Daoy (cell line): ENCODE results near the gene CAV1. TPM values are rescaled to one million over a fixed set of nuclear protein-coding genes. Genes with fewer than 3 reads are reported as not detected.

Source experiments
- DNase-seq: peaks from one replicate; pipeline ENCODE4 v3.0.0-alpha.2; 2015; ENCODE audit warnings: low read depth
- total RNA-seq: library from RNA; depleted of rRNA; stranded (reverse); fragments of >200 nt; shearing (Covaris generic); gene quantifications from 2 replicates; pipeline ENCODE4 v1.2.3, GENCODE V29; 2014

CAV1 gene
- total RNA-seq, 1 experiment from 2014 or later = 514 TPM

DNA sequence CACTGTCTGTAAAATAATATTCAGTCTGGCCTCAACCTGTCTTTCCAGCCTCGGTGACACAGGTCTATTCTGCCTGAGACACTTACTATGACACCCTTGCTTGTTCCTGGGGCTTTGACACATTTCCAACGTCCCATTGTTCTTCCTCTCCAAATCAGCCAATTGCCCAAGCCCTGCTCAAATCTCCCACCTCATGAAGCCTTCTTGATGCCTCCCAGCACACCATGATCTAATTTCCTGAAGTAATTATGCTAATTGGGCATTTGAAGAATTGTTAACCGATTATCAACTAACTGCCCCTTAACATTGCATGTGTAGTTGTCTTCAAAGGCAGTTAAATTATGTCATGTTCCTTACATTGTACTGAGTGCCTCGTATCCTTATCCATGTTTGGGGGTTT is 33.1 kb downstream of the CAV1 start:
- no peak for DNase-seq

DNA sequence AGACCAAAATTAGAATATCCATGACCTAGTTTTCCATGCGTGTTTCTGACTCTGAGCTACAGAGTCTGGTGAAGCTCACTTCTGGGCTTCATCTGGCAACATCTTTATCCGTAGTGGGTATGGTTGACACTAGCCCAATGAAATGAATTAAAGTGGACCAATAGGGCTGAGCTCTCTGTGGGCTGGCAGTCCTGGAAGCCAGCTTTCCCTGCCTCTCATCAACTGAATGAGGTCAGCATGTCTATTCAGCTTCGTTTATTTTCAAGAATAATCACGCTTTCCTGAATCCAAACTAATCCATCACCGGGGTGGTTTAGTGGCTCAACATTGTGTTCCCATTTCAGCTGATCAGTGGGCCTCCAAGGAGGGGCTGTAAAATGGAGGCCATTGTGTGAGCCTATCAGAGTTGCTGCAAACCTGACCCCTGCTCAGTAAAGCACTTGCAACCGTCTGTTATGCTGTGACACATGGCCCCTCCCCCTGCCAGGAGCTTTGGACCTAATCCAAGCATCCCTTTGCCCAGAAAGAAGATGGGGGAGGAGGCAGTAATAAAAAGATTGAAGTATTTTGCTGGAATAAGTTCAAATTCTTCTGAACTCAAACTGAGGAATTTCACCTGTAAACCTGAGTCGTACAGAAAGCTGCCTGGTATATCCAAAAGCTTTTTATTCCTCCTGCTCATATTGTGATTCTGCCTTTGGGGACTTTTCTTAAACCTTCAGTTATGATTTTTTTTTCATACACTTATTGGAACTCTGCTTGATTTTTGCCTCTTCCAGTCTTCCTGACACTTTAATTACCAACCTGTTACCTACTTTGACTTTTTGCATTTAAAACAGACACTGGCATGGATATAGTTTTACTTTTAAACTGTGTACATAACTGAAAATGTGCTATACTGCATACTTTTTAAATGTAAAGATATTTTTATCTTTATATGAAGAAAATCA is 35.5 kb downstream of the CAV1 start:
- peak; percentile 43 for DNase-seq

DNA sequence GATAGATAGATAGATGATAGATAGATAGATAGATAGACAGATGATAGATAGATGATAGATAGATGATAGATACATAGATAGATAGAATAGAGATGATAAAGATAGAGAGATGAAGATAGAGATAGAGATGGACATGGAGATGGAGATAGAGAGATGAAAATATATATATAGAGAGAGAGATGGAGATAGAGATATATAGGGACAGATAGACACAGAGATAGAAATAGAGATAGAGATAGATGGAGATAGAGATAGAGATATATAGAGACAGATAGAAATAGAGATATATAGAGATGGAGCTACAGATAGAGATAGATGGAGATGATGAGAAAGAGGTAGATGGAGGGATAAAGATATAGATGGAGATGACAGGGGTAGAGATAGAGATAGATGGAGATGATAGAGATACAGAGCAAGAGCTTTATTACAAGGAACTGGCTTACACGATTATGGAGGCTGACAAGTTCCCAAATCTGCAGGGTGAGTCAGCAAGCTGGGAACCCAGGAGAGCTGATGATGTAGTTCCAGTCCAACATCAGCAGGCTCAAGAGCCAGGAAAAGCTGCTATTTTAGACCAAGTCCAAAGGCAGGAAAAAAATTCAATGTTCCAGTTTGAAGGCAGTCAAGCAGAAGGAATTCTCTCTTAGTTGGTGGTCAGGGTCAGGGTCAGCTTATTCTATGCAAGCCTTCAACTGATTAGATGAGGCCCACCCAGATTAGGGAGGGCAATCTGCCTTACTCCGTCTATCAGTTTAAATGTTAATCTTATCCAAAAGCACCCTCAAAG is 37.1 kb downstream of the CAV1 start:
- no peak for DNase-seq

DNA sequence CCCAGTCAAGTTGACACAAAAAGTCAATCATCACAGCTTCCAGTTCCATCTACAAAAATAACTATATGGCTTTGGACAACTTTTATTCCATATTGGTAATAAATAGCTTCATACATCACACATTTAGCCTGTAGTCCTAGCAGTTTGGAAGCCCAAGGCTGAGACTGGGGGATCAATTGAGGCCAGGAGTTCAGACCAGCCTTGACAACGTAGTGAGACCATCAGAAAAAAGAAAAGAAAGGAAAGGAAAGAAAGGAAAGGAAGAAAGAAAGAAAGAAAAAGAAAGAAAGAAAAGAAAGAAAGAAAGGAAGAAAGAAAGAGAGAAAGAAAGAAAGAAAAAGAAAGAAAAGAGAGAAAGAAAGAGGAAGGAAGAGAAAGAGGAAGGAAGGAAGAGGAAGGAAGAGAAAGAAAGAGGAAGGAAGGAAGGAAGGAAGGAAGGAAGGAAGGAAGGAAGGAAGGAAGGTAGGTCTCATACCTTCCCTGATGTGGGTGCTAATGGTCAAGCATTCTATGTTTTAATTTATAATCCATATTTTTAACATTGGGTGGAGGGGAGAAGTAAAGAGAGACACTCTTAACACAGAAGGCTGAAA is 37.8 kb downstream of the CAV1 start:
- no peak for DNase-seq

DNA sequence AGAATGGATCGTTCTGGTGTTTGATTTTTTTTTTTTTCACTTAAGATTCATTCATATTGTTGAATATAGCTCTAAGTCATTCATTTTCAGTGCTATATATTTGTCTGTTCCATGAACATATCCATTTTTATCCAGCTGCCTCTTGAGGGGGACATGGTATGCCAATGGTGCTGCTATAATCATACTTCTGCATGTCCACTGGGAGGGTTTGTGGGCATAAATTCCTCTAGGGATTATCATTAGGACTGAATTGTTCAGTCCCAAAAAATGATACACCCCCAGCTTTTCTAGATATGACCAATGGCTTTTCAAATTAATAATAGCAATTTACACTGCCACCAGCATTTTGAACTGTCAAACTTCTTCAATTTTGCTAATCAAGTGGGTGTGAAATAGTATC is 41.1 kb downstream of the CAV1 start:
- no peak for DNase-seq

DNA sequence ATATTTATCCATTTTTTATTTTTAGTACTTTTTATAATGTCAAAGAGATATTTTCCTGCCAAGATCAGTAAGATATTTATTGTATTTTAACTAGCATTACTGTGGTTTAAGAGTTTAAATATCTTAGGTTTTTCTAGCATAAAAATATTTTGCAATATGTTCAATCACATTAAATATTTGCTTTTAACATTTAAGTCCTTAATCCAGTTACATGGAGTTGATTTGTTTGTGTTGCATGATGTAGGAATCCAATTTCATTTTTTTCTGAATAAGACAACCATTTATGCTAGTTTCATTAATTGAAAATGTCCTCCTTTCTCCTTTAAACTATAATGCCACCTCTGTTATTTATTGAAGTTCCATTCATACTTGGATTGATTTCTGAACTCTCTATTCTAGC is 41.8 kb downstream of the CAV1 start:
- DNase-seq = no peak

DNA sequence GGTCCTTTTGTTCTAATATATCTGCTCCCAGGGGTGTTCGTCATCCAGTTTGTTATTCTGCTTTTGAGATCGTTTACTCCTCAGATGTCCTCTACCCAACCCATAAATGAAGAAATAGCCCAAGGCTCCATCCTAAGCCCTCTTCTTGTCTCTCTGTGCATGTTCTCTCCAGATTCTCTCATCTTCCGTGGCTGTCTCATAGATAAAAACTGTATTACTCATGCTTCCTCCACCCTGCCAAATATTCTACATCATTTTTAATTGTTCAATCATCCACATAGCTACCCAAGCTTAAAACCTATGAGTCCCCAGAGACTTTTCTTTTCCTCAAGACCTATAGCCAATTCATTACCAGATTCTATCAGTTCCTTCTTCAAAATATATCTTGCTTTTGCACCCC is 44.9 kb downstream of the CAV1 start:
- peak; percentile 88 for DNase-seq

DNA sequence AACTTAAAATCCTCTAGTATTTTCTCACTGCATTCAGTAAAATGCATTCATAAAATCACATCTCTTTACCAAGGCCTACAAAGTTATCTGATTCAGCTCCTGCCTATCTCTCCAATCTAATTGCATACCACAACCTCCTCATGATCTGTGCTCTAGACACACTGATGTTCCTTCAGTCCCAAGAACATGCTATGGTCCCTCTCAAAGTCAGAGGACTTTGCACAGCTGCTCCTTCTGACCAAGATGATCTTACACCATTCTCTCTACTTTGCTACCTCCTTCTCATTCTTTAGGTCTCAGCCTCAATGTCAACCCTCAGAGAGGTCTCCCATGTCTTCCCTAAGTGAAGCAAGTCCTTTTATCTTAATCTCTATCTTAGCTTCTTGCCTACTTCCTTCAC is 45.5 kb downstream of the CAV1 start:
- peak; percentile 29 for DNase-seq

DNA sequence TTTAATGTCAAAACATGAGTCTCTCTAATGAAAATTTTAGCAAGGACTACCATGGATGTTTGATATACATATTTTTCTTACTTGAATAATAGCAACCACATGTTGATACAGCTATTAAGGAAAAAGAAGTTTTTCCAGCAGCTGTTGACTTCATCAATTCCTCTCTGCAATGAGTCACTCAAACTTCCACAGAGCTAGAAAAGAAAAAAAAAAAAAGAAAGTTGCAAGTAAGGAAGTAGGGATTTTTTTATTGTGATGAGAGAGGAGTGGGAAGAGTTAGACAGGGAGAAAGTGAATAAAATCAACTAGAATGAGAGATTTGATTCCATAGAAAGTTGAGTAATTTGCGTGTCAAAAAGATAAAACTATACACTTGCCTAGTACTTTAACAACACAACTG is 46.2 kb downstream of the CAV1 start:
- peak; percentile 71 for DNase-seq

DNA sequence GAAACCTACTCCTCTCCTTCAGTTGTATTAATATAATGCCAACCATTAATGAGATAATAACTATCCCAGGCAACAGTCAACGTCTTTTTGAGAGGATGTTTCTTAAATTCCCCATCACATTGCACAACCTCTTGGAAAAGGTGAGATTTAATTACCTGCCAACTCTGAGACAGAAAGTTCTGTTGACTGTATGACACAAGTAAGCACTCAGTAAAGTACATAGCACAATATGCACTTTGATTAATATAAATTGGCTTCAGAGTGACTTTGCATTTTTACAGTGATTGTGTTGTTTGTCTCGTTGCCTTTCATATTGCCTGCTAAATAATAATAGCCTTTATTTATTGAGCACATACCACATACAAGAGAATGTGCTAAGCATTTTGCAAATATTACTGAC is 46.7 kb downstream of the CAV1 start:
- no peak for DNase-seq

DNA sequence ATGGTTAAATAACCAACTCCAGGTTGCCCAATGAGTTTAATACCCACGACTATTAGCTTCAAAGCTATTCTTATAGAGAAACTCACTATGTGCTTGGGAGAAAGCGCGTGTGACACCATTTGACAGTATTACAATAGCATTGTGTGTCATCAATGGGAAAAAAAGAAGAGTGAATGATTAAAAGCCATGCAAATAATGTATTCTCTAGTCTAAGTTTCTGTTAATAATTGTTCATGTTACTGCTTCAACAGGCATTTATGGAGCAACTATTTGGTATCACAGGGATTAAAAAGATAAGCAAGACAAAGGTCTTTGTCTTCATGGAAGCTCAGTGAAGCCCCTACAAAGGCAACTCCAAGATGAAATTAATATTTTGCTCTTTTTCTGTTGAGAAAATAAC is 47.2 kb downstream of the CAV1 start:
- no peak for DNase-seq

DNA sequence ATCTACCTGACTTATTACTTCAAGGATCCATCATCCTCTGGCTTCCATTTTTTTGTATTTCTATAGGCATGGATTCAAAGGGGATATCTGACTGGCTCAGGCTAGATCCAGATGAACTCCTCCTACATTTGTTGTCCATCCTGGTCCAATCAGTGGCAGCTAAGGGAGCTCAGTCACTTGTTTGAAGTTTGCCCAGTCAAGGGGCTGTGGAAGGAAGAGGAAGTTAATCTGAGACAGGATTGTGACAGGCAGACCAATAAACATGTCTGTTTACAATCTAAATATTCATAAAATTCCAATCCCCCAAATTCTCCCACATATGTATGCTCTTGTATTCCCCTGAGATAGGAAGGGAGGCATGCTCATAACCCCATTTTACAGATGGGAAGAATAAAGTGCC is 48.7 kb downstream of the CAV1 start:
- no peak for DNase-seq

DNA sequence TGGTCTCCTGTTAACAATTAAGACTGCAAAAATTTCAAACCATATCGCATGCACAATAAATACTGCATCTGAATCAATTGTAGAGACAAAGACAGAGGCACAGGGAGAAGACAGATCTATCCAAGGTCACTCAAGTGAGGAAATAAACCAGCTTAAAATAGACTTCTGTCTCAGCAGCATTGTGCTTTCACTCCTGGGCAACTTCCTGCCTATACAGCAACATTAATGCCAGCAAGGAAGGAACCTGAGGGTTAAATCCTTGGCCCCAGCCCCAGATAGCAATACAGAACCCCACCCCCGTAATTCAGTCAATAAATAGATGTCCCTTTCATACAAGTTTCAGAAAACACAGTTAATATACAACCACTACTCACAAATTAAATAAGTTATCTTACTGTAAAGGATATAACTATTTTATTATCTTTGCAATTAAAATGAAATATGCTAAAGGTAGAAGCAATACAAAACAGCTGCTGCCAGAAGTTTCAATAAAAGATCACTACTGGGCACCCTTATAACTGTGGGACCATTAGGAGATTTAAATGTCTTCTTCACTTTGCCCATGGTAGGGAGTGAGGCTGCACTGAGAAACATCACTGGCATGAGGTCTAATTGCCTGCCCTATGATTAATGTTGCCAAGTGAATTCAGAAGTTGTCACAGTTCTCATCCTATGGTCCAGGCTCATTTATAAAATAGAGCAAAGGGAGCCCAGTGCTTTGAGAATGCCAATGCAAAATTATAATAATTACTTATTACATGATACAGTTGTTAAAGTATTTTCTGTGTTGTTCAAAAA is 49.4 kb downstream of the CAV1 start:
- peak; percentile 36 for DNase-seq

DNA sequence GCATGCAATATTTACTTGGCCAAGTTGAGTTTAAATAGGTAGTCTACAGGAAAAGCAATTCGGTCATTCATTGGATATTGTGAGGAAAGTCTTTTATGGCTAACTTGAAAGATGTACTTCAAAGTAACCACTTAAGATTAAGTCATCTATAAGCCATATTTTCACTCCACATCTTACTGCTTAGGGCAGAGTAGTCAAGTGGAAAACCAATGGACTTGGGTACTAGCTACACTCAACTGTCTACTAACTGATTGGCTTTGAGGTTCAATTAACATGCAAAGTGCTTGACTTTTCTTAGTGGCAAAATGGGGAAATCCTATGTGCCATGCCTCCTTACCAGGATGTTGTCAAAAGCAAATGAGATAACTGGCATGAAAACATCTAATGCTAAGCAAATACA is 51.0 kb downstream of the CAV1 start:
- DNase-seq = no peak

DNA sequence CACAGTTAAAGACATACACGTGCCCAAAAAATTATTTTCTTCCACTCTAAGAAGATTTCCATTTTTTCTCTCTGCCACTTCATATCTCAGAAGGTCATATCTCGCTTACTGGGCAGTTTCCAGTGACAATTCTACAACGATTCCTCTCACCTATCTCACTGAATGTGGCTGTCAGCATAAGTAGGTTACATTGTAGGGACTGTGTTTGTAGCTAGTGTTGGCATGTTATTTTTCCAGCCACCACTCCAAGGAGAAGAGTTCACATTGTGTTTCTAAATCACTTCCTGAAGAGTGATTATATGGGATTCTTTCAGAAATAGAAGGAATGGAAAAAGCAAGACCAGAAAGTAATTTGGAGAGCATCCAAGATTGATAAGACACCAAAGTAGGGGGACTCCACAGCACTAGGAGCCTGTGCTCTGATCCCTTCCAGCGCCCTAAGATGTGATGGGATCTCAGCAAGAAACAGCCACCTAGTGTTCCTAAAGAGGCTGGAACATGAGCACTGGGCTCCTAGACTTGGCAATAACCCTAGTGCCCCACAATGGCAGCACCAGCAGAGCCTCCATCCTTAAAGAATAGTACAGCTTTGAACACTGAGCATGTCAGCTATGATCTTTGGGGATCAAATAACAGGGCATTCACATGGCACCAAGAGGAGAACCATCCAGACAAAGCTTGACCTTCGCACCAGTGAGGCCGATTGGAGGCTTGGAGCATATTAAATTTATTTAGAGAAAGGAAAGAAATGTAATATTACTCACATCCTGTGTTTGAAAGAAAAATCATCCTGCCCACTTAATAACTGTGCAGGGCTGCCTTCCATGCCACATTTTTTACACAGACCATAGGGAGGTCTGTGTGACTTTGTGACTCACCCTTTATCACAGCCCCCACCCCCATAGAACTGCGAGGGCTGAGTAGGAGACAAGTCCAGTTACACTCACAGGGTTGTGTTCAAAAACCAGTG is 51.8 kb downstream of the CAV1 start:
- DNase-seq = peak; percentile 99

DNA sequence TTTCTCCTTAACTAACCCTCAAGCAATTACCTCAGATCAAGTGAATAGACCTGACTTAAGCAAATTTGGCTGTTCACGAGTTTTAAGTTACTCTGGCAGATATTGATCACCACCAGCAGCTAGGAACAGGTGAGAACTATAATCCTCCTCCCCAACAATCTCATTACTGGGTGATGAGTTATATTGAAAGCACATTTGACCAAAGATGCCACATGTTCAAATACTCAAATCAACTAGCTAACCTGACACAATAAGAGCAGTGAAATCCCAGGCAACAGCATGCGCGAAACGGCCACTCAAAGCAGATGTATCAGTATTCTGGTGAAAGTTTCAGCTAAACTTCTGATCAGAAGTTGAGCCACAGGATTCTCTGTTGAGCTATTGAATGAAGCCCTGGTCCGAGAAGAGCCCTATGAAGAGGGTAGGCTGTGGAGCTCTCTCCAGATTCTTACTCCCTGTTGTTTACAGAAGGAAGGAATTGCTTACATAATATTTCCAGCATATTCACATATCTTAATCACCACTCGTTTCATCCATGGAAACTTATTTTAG is 52.6 kb downstream of the CAV1 start:
- peak; percentile 69 for DNase-seq

DNA sequence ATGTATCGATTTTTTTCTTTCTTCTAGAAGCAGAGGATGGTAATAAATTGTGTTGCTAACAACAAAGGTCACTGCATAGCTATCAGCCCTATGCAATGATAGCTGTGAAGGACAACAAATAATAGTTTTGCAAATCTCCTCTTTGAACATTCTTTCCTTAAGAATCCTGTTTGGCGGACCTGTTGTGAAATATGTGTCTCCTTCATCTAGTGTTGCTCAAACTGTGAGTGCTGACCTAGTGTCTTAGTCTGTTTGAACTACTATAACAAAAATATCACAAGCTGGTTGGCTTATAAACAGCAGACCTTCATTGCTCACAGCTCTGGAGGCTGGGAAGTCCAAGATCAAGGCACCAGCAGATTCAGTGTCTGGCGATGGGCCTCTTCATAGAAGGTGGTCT is 53.7 kb downstream of the CAV1 start:
- no peak for DNase-seq

DNA sequence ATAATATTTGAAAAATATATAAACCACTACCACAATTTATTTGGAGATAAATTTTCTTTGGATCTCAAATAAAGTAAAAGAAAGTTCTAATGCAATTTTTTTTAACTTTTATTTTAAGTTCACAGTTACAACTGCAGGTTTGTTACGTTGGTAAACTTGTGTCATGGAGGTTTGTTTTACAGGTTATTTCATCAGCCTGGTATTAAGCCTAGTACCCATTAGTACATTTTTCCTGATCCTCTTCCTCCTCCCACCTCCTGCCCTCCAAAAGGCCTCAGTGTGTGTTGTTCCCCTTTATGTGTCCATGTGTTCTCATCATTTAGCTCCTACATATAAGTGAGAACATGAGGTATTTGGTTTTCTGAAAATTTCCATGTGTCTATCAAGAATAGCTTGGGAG is 54.5 kb downstream of the CAV1 start:
- DNase-seq = no peak

DNA sequence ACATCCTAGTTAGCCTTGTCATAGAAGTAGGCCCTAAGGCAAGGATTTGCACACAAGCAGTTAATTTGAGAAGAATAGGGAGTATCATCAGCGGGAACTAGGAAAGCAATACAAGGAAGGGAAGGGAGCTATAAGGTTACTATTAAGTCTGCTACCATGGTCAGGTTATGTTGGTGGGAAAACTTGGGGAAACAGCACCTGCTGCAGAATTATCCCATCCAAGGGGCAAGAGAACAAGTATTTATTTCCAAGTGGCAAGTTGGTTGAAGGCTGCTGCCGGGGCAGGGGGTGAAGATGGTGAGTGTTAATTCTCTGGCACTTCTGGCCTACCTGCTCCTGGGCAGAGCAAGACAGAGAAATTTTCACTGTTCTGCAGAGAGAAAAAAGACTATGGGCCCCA is 55.0 kb downstream of the CAV1 start:
- DNase-seq = no peak

DNA sequence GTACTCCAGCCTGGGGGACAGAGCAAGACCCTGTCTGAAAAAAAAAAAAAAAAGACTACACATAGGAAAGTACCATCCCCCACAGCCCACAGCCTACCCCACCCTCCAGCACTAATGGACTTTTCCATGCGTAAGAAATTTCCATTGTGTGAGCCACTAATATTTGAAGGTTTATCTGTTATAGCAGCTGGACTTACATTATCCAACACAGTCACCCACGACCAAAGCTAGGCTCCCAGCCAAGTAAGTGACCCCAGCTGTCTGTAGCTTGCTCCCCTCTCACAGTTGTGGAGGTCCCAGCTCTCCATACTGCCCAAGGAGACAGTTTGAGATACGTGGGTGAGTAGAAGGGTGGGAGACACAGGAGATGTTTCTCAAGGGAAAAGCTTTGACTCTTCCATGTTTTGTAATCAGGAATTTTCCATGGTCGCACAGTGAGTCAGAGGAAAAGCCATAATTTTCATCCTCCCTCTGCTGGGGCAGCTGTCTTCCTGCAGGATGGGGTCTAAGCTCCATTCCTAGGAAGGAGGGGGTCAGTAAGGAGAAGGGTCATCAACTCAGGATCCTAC is 57.4 kb downstream of the CAV1 start:
- DNase-seq = peak; percentile 78
